ENCODE results near the gene STK10.

DNA sequence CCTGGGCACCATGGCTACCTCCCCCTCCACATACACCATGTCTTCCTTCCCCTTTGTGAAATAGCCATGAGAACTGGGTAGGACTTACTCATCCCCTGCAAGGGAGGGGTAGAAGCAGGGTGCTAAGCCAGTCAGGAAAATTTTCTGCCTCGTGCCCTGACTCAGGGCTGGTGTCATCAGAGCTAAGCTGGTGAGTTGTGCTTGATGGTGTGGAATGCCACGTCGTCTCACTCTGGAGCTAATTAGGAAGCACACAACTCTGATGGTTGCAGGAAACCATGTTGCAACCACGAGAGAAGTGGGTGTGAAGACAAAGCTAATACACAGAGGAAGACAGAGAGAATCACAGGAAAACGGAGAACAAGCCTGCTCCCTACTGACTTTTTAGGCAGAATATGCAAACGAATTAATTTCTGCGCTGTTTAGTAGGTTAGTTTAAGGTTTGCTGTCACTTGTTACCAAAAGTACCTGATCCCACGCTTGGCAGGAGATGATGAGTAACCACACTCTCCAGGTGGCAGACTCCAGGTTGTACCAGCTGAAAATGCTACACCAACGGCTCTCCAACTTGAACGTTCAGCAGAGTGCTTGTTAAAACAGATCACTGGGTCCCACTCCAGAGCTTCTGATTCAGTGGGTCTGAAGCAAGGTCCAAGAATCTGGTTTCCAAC lies 54.5 kb downstream of the STK10 start:
- TF ChIP-seq, protein P1, sequence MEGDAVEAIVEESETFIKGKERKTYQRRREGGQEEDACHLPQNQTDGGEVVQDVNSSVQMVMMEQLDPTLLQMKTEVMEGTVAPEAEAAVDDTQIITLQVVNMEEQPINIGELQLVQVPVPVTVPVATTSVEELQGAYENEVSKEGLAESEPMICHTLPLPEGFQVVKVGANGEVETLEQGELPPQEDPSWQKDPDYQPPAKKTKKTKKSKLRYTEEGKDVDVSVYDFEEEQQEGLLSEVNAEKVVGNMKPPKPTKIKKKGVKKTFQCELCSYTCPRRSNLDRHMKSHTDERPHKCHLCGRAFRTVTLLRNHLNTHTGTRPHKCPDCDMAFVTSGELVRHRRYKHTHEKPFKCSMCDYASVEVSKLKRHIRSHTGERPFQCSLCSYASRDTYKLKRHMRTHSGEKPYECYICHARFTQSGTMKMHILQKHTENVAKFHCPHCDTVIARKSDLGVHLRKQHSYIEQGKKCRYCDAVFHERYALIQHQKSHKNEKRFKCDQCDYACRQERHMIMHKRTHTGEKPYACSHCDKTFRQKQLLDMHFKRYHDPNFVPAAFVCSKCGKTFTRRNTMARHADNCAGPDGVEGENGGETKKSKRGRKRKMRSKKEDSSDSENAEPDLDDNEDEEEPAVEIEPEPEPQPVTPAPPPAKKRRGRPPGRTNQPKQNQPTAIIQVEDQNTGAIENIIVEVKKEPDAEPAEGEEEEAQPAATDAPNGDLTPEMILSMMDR (IDR thresholded peaks at IDR 0.05; ENCODE audit: low read depth, low read length), result no peak
- TF ChIP-seq EZH2phosphoT487 (IDR thresholded peaks at IDR 0.05; ENCODE audit: low read depth), result no peak

Data from OCI-LY3 (cell line).